Kidney capillary endothelial cell (primary cell): ENCODE measurements around the gene TOX2.

Experiments used
- DNase-seq: peaks from one replicate; pipeline ENCODE4 v3.0.0-alpha.2; 2018; ENCODE audit warnings: low spot score

The TOX2 gene

DNA sequence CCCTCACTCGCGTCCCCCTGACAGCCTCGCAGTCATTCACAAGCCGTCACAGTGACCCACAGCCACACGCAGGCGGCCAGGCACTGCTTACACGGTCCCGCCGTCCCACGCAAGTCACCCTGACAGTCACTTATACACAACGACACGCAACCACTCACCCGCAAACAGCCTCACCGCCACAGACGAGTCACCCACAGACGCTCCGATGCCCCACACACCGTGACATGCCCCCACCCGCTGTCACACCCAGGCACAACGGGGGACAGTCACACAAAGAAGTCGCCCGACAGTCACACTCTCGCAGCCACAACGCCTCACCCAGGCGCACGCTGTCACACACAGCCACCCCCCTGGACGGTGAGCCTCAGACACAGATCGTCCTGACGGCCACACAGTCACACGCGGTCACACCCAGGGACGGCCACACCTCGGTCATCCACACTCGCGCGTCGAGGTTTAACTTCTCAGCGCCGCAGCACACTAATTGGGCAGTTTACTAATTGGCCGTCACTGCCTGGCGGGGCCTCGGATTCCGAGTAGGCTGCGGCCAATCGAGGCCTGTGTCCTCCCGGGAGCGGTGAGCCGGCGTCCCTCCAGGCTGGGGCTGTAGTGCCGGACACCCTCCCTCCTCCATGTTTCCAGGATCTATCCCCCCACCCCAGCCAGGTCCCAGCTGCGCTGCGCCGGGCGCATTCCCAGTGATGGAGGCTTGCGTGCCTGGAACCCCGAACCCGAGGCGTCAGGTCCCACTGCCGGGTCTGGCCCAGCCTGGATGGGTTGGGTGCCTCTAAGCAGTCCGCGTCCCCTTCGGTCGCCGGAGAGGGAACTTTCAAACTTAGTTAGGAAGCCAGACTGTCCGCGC is 790 bp downstream of the TOX2 start:
- no peak for DNase-seq

DNA sequence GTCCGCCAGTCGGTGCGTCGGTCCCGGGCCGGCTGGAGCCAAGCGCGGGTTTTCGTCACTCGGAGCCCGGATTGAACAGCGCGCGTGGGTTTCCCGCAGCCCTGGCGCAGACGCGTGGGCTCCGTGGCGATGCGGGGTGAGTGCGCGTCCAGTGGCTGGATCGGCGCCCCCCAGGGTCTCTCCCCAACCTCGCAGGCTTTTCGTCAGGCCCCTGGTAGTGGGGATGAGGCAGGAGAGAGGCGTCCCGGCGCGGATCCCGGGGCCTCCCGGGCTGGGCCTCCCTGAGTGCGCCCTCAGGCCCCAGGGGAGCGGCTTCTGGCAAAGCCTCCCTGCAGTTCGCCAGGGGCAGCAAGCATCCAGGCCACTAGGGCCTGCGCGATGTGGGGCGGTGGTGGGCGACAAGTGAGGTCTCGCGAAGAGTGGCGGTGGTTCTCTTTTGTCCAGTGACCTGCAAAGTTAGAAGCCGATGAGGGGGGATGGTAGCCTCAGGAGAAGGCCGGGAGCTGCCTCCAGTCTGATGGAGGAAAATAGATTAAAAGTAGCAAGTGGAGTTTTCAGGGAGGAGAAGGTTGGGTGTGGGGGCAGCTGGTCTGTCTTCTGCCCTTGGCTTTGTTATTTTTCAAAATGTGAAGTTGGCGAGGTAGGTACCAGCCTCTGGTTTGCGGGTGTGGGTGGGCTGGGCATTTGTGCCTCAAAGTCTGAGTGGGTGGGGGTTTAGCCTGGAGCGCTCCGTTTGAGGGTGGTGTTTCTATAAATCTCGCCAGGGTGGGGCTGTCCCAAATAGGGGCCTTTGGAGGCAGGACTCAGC is 1.6 kb downstream of the TOX2 start:
- DNase-seq, result no peak

DNA sequence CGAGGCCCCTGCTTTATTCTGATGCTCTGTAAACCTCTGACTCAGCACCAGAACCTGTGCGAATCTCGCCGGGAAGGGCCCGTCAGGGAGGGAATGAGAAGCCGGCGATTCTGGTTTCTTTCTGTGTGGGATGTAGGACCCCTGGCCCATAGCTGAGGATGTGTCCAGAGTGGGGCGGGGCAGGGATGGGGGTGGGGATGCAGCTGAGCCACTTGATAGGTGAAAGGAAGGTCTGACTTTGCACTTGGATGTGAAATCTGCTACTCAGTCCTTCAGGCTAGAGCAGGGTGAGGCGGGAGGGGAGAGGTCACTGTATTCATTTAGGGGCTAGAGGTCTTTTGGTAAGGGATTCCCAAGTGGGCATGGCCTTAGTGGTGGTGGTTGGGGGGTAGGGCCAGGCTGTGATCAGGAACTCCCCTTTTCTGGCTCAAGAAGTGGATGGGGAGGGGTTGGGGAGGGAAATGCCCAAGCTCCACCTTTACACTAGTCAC is 2.3 kb downstream of the TOX2 start:
- DNase-seq, result no peak

DNA sequence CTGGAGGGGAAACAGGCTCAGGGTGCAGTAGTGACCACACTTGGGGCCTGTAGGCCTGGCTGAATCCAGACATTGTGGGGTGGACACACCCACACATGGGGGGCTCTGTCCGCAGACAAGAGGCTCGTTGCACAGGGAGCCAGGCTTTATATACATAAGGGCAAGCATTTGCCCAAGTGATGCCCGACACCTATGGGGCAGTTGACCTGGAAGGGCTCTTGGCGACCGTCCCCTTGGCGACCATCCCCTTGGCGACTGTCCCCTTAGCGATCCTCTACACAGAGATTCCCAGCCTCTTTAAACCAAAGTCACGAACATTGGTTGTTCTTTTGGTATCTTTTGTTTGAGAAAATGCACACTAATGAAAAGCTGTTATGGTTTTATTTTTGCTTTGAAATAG is 2.7 kb downstream of the TOX2 start:
- DNase-seq, result no peak

DNA sequence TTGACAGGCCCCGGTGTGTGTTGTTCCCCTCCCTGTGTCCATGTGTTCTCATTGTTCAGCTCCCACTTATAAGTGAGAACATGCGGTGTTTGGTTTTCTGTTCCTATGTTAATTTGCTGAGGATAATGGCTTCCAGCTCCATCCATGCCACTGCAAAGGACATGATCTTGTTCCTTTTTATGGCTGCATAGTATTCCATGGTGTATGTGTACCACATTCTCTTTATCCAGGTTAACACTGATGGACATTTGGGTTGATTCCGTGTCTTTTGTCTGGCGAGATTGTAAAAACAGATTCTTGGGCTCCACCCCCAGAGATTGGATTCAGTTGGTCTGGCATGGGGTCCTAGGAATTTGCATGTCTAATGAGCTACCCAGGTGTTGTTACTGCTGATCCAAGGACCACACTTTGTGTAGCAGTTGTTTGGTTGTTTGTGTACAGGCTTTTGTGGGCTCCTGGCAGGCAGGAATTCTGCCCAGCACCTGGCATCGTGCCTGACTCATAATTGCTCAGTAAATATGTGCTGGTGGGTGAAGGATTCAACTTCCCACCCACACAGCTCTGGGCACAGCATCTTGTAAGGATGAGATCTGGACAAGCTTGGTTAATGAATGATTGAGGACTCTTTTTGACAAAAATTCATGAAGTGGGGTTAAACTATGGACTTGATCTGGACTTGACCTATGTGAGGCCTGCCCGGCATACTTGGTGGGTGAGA is 5.2 kb downstream of the TOX2 start:
- DNase-seq, result no peak

DNA sequence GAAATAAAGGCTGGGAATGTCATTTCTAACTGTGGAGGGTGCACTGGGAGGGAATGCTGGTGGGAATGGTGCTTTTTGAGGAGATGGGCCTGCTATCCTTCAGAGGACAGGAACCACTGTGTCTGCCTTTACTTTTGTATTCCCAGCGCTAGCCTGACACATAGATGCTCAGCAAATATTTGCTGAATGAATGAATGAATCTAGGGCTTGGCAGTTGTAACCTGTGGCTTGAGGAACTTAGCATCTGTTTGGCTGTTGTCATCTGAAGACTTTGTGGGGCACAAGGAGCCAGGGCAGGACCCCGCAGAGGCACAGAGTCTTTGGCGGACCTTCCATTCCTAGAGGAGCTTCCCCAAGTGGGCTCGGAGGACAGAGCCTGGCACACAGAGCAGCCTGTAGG is 6.1 kb downstream of the TOX2 start:
- DNase-seq, result no peak

DNA sequence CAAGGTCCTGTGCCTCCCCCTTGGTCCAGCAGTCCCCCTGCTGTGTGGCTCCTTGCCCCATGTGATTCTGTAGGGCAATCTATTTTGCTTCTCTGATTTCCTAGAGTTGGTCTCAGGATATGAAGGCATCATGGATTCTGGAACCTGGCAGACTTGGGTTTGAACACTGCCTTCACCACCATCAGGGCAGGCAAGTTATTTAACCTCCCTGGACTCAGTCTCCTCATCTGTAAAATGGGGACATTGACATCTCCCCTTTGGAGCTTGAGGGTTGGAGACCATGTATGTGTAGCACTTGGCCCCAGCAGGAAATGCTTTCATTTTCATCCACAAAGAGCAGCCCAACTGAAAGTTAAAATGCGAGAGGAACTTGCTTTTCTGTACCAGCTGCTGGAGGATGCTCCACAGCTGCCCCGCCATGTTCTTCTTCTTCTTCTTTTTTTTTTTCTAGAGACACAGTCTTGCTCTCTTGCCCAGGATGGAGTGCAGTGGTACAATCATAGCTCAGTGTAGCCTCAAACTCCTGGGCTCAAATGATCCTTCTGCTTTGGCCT is 6.7 kb downstream of the TOX2 start:
- DNase-seq, result no peak

DNA sequence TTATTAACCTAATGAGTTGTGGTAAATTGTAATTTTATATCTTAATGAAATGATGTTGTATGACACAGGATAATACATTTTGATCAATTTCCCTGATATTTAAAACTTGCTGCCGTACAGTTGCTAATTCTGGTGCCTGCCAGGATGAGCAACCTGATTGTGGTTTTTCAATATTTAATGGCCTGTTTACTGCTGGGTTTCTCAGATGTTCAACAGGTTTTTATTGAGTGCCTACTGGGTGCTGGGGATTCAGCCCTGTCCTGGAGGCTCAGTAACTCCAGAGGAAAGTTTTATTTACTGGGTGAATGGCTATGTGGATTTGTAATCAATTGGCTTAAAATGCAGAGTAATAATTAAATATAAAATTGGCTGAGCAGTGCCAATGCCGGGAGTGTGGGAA is 8.0 kb downstream of the TOX2 start:
- DNase-seq, result no peak

DNA sequence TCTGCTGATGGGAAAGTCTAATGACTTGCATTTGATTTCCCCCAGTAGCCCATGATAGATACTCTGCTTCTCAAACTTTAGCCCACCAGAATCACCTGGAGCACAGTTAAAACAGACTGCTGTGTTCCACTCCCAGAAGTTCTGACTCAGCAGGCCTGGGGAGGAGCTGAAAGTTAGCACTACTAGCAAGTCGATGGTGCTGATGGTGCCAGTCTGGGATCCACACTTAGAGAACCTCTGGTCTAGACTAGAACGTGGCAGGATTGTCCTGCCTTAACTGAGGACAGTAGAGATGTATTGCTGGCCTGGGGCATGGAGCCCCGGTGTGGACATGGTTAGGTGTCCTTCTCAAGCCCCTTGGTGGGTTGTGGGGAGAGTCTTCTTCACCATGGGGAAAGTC is 8.7 kb downstream of the TOX2 start:
- no peak for DNase-seq

DNA sequence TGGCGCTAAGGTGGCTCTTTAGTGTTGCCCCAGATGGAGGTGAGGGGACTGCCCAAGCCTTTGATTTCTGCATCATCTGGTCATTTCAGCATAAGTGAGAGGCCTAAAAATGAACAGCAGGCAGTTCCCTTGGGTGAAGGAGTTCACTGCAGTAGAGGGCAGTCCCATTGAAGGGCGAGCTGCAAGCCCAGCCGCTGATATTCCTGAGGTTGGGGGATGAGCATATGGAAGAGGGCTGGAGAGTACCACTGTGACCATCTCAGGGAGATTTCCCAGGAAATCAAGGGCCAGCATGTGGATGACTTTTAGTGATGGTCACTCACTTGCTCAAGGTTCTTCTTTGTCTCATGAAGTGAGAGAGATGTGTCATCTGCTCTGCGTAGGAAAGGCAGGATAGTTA is 9.3 kb downstream of the TOX2 start:
- no peak for DNase-seq

DNA sequence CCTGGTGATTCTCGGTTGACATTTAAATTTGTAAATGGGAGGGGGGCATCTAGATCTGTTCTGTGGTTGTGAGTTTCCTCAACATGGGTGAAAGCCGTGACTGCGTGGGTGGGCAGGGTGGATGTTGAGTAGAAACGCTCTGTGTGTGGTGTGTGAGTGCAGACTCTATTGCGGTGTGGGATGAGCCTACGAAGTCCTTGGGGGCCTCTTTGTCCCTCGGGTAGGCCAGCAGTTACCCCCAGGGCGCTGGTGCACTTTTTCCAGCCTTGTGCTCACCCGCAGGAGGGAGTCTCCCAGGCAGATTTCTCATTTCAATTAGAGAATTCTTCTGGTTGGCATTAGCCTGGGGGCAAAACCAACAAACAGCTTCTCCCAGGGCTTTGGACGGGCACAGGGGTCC is 10.6 kb downstream of the TOX2 start:
- DNase-seq, result no peak

DNA sequence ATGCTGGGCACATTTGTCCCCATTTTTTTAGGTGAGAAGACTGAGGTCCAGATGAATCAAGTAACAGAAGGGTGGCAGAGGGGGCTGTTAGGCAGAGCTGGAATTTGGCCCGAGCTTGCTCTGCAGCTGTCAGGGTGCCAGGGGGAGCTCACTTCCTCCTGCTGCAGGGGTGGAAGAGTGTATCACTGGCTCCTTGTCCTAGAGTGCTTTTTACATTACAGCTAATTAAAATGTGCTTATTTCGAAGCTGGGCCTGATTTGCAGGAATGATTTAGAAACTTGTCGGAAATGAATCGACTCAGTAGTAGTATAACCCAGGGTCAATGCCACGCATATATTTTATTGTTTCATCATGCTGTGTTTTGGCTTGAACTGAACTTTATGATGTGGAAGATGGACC is 11.1 kb downstream of the TOX2 start:
- DNase-seq, result no peak

DNA sequence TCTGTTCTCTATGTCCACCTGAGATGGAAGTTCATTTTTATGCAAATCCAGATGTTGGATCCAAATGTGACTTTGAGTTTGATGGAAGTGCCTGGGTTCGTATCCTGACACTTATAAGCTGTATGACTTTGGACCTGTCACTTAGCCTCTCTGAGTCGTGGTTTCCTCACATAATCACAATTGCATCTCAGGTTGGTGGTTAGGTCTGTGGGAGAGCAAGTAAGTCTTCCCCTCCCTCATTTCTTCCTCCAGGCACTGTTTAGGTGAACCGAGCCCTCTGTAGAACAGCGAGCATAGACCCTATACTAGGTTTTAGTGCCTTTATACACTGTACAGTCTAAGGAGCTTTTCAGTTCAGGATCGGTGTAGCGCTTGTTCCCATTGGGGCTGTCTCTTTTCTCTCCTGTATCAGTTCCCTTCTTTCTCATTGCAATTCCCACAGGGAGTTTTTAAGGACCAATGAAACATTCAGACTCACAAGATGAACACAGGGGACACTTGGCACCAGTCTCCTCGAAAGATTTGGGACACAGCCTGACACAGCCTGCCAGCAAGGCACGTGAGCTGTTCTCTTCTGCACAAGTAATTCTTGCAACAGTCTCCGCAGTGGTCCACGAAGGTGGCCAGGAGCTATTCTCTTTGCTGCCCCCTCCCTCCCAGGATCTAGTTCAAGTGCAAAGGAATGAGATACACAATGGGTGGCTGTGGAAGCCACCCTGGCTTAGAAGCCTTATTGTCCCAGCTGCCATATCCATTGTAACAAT is 11.8 kb downstream of the TOX2 start:
- DNase-seq, result no peak

DNA sequence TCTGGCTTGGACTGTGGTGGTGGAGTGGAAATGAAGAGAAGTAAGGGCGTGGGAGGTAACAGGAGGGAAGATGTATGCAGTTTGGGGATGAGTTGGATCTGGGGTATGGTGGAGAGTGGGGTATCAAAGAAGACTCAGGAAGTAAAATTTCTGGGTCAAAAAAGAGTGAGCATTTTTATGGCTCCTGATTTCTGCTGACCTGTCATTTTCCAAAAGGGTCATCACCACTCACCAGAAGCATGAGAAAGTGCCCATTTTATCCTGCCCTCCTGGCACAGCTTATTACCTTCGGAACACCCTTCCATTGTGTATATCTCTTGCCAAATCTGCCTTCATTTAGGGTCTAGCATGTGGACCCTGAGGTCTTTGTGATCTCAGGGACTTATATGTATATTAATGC is 17.3 kb downstream of the TOX2 start:
- no peak for DNase-seq

DNA sequence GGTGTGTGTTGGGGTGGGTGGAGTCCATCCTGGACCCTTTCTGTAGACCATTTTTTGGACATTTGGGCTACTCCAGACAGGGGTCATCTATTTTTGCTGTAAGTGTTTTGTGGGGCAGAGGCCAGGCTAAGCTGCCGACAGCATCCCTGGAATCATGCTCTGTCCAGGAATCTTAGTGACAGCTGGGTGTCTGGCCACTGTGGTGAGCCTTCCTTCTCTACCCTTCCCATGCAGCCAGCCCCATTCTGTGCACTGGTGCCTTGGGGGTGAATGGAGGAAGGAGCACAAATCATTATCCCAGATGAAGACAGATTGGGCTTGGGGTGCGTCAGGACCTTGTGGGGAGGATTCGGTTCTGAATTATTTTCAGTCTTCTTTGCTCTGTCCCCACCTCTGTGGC is 20.2 kb downstream of the TOX2 start:
- no peak for DNase-seq

DNA sequence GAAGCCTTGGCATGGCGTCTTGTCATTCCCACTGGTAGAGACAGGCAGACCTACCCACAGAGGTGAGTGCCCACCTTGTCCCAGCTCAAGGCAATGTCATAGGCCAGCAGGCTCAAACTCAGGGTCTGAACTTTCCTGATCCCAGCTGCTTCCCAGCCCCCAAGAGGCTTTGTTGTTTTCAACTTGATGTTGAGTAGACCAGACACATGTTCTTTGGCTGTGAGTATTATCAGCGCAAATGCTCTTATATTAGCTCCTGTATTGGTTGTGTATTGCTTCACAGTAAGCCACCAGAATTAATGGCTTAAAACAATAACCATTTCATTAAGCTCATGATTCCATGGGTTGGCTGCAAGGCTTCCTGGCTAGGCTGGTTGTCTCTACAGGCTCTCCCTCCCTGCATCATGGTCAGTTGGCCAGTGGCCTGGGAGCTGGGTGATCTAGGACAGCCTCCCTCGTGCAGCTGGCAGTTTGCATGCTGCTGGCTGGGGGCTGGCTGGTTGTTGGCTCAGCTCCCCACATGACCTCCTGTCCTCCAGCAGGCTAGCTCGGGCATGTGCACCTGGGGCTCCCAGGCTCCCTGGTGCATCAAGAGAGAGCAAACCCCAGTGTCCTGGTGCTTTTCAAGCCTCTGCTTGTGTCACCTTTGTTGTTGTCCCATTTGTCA is 21.6 kb downstream of the TOX2 start:
- DNase-seq, result no peak

DNA sequence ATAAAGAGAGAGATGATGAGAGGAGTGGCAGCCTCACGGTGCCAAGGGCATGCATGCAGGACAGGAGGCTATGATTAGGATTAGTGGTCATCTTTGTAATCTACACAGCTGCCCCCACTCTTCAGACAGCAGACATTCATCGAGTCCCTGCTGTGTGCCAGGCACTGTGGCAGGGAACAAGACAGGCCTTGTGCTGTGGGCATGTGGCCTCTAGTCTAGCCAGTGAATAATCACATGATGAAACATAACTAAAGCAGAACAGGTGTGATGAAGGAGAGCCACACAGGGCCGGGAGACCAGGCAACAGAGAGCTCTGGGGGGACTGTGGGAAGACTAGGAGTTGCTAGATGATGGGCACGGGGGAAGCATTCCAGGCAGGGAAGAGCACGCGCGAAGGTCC is 22.2 kb downstream of the TOX2 start:
- DNase-seq, result no peak

DNA sequence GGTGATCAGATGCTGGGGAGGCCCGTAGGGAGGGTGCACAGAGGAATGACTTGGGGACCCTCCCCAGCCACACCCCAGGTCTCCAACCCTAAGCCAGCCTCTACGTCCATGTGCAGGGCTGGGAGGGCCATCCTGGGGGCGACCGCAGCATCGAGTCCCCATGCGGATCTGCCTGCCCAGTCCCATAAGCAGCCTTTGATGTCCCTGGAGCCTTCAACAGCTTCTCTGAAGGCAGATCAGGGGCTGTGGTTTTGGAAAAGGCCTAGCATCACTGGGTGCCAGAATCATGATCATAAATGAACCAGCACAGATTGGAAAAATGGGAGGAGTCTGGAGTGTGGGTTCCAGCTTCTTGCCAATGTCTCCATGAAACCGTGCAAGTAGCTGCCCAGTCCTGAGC is 22.9 kb downstream of the TOX2 start:
- DNase-seq, result no peak

DNA sequence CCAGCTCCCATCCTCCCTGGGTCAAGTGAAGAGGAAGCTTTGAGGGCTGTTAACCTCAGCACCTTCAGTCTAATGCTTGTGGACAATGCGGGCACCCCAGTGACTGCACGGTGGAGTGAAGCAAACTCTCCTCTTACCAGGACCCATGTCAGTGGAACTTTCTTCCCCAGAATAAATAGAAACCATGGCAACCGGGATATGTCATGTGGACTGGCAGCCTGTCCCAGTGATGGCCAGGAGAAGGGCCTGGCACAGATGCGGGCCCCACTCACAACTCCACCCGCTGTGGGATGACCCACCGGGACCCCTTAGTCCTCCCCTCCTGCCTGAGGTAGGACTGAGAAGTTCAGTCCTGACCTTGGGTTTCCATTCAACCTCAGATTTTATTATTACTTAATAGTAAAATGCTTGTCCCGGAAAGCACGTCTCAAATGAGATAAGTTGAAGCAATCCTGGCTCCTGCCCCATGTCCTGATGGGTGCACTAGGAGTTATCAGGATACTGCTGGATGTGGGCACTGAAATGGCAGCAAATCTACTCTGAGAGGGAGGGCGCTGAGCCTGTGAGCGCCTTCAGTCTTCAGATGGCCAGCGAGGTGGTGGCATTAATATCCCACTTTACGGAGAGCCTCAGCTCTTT is 23.5 kb downstream of the TOX2 start:
- no peak for DNase-seq

DNA sequence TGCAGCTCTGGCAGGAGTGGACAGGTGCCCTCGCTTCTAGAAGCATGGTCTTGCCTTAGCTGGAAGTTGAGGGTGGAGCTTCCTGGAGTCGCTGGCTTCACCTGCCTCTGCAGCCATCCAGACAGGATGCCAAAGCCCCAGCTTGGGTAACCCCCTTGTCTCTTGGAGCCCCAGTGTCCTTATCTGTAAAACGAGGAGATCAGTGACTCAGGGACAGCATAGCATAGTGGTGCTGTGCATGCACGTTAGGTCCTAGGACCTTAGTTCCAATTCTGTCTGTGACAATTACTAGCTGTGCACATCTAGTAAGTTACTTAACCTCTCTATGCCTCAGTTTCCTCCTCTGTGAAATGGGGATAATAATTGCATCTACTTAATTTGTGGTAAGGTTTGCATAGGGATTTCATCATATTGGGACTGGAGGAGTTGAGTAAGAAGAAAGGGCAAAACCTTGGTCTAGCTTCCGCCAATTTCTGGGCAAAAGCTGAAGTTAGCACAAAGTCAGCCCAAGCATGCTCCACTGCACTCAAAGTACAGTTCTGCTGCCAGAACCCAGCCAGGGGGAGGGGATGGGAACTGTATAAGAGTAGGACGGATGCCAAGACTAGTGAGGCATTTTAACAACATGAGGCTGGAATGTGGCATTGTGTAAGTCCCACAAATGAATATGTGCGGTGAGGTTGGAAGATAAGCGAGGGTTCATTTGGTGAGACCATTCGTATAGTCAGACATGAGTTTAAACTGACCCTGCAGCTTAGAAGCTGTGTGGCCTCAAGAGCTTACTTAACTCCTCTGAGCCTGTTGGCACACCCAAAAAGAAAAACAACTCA is 24.5 kb downstream of the TOX2 start:
- DNase-seq, result no peak
